ENCODE measurements around the gene TNFRSF8. TPM values are rescaled to one million over a fixed set of nuclear protein-coding genes. Genes with fewer than 3 reads are reported as not detected.
"Not testable (repeated sequence)": the region's sequence is repeated elsewhere in the genome, so short reads cannot be mapped to it uniquely, and the experiment has no call there.

The TNFRSF8 gene
- total RNA-seq, 1 donor = 0.73 TPM

- Histone ChIP-seq H3K27me3 (ENCODE audit: insufficient read depth, low read length) (no peaks in the 10 kb centered on the region), H3K9me3 (ENCODE audit: low read depth, low read length) (no peaks in the 10 kb centered on the region), H3K4me3 (ENCODE audit: low read length) (no peak overlapping the region), H3K4me1 (ENCODE audit: insufficient read depth, low read length) (peaks cover 24% of the 10 kb centered on the region)
These were observed 20.7 kb downstream of the TNFRSF8 start for GRCh38 chr1:12083766-12084165.

GRCh38 chr1:12085643-12086260 is 22.6 kb downstream of the TNFRSF8 start:
- H3K4me1 ChIP-seq (ENCODE audit: insufficient read depth, low read length) = peaks cover 39% of the 10 kb centered on the region
- H3K9me3 ChIP-seq (ENCODE audit: low read depth, low read length) = no peaks in the 10 kb centered on the region
- no peaks in the 10 kb centered on the region for H3K27me3 ChIP-seq (ENCODE audit: insufficient read depth, low read length)

GRCh38 chr1:12087797-12088314 is 24.8 kb downstream of the TNFRSF8 start:
- no peaks in the 10 kb centered on the region for H3K27me3 ChIP-seq (ENCODE audit: insufficient read depth, low read length)
- H3K4me1 ChIP-seq (ENCODE audit: insufficient read depth, low read length) = peaks cover 31% of the 10 kb centered on the region
- no peak overlapping the region for H3K4me3 ChIP-seq (ENCODE audit: low read length)
- no peaks in the 10 kb centered on the region for H3K9me3 ChIP-seq (ENCODE audit: low read depth, low read length)

More at GRCh38 chr1:12085643-12086260, 22.6 kb downstream of the TNFRSF8 start:
- no peak overlapping the region for H3K4me3 ChIP-seq (ENCODE audit: low read length)

- Histone ChIP-seq H3K4me3 (ENCODE audit: low read length) (no peak overlapping the region), H3K9me3 (ENCODE audit: low read depth, low read length) (no peaks in the 10 kb centered on the region), H3K4me1 (ENCODE audit: insufficient read depth, low read length) (peaks cover 31% of the 10 kb centered on the region), H3K27me3 (ENCODE audit: insufficient read depth, low read length) (no peaks in the 10 kb centered on the region)
These were observed 25.5 kb downstream of the TNFRSF8 start for GRCh38 chr1:12088607-12089006.

GRCh38 chr1:12090326-12090725 is 27.2 kb downstream of the TNFRSF8 start:
- Histone ChIP-seq H3K9me3 (ENCODE audit: low read depth, low read length) (no peaks in the 10 kb centered on the region), H3K4me1 (ENCODE audit: insufficient read depth, low read length) (peaks cover 31% of the 10 kb centered on the region), H3K27me3 (ENCODE audit: insufficient read depth, low read length) (no peaks in the 10 kb centered on the region), H3K4me3 (ENCODE audit: low read length) (no peak overlapping the region)

GRCh38 chr1:12091191-12091590 is 28.1 kb downstream of the TNFRSF8 start:
- peaks cover 31% of the 10 kb centered on the region for H3K4me1 ChIP-seq (ENCODE audit: insufficient read depth, low read length)
- no peaks in the 10 kb centered on the region for H3K9me3 ChIP-seq (ENCODE audit: low read depth, low read length)
- no peak overlapping the region for H3K4me3 ChIP-seq (ENCODE audit: low read length)
- H3K27me3 ChIP-seq (ENCODE audit: insufficient read depth, low read length) = no peaks in the 10 kb centered on the region

GRCh38 chr1:12094180-12094579 is 31.1 kb downstream of the TNFRSF8 start:
- H3K4me3 ChIP-seq (ENCODE audit: low read length) = no peak overlapping the region
- H3K27me3 ChIP-seq (ENCODE audit: insufficient read depth, low read length) = no peaks in the 10 kb centered on the region
- peaks cover 11% of the 10 kb centered on the region for H3K4me1 ChIP-seq (ENCODE audit: insufficient read depth, low read length)
- H3K9me3 ChIP-seq (ENCODE audit: low read depth, low read length) = no peaks in the 10 kb centered on the region

GRCh38 chr1:12095452-12096263 is 32.6 kb downstream of the TNFRSF8 start:
- Histone ChIP-seq H3K27me3 (ENCODE audit: insufficient read depth, low read length) (no peaks in the 10 kb centered on the region), H3K9me3 (ENCODE audit: low read depth, low read length) (no peaks in the 10 kb centered on the region)

GRCh38 chr1:12096615-12097014 is 33.5 kb downstream of the TNFRSF8 start:
- Histone ChIP-seq H3K9me3 (ENCODE audit: low read depth, low read length) (no peaks in the 10 kb centered on the region), H3K4me3 (ENCODE audit: low read length) (no peak overlapping the region), H3K27me3 (ENCODE audit: insufficient read depth, low read length) (no peaks in the 10 kb centered on the region), H3K4me1 (ENCODE audit: insufficient read depth, low read length) (no peaks in the 10 kb centered on the region)

More at GRCh38 chr1:12095452-12096263, 32.6 kb downstream of the TNFRSF8 start:
- H3K4me1 ChIP-seq (ENCODE audit: insufficient read depth, low read length) = no peaks in the 10 kb centered on the region
- no peak overlapping the region for H3K4me3 ChIP-seq (ENCODE audit: low read length)

- Histone ChIP-seq H3K4me3 (ENCODE audit: low read length) (no peak overlapping the region), H3K27me3 (ENCODE audit: insufficient read depth, low read length) (no peaks in the 10 kb centered on the region), H3K4me1 (ENCODE audit: insufficient read depth, low read length) (no peaks in the 10 kb centered on the region), H3K9me3 (ENCODE audit: low read depth, low read length) (no peaks in the 10 kb centered on the region)
These were observed 34.2 kb downstream of the TNFRSF8 start for GRCh38 chr1:12097321-12097720.

- Histone ChIP-seq H3K27me3 (ENCODE audit: insufficient read depth, low read length) (no peaks in the 10 kb centered on the region), H3K4me3 (ENCODE audit: low read length) (no peak overlapping the region), H3K9me3 (ENCODE audit: low read depth, low read length) (no peaks in the 10 kb centered on the region), H3K4me1 (ENCODE audit: insufficient read depth, low read length) (no peaks in the 10 kb centered on the region)
These were observed 35.7 kb downstream of the TNFRSF8 start for GRCh38 chr1:12098786-12099185.

GRCh38 chr1:12099610-12100009 is 36.5 kb downstream of the TNFRSF8 start:
- no peaks in the 10 kb centered on the region for H3K27me3 ChIP-seq (ENCODE audit: insufficient read depth, low read length)
- no peaks in the 10 kb centered on the region for H3K9me3 ChIP-seq (ENCODE audit: low read depth, low read length)
- no peaks in the 10 kb centered on the region for H3K4me1 ChIP-seq (ENCODE audit: insufficient read depth, low read length)
- H3K4me3 ChIP-seq (ENCODE audit: low read length) = no peak overlapping the region

GRCh38 chr1:12100071-12100470 is 37.0 kb downstream of the TNFRSF8 start:
- Histone ChIP-seq H3K4me1 (ENCODE audit: insufficient read depth, low read length) (no peaks in the 10 kb centered on the region), H3K4me3 (ENCODE audit: low read length) (no peak overlapping the region), H3K27me3 (ENCODE audit: insufficient read depth, low read length) (no peaks in the 10 kb centered on the region), H3K9me3 (ENCODE audit: low read depth, low read length) (no peaks in the 10 kb centered on the region)

GRCh38 chr1:12101120-12101519 is 38.0 kb downstream of the TNFRSF8 start:
- not testable (repeated sequence) for H3K9me3 ChIP-seq (ENCODE audit: low read depth, low read length); H3K27me3 ChIP-seq (ENCODE audit: insufficient read depth, low read length); H3K4me1 ChIP-seq (ENCODE audit: insufficient read depth, low read length)

GRCh38 chr1:12102066-12102465 is 39.0 kb downstream of the TNFRSF8 start:
- Histone ChIP-seq H3K27me3 (ENCODE audit: insufficient read depth, low read length) (no peaks in the 10 kb centered on the region), H3K4me3 (ENCODE audit: low read length) (no peak overlapping the region), H3K9me3 (ENCODE audit: low read depth, low read length) (no peaks in the 10 kb centered on the region), H3K4me1 (ENCODE audit: insufficient read depth, low read length) (no peaks in the 10 kb centered on the region)

More at GRCh38 chr1:12101120-12101519, 38.0 kb downstream of the TNFRSF8 start:
- H3K4me3 ChIP-seq (ENCODE audit: low read length) = not testable (repeated sequence)
